ENCODE data around the gene SAG.

Gene SAG

GRCh38 chr2:233387225-233387624 lies 79.6 kb downstream of the SAG start:
- in situ Hi-C loops (cut with MboI; ENCODE audit: low pct_unique_long_range_greater_than_20kb, low sequenced_read_pairs, unreplicated experiment) = no loop called here
- DNase-seq (ENCODE audit: low spot score) = no peak
- no peak for TF ChIP-seq CTCF (IDR thresholded peaks at IDR 0.05; ENCODE audit: extremely low read depth, insufficient read depth, missing control alignments)

- TF ChIP-seq CTCF (IDR thresholded peaks at IDR 0.05; ENCODE audit: extremely low read depth, insufficient read depth, missing control alignments) = no peak
- DNase-seq (ENCODE audit: low spot score) = no peak
- in situ Hi-C loops (cut with MboI; ENCODE audit: low pct_unique_long_range_greater_than_20kb, low sequenced_read_pairs, unreplicated experiment) = no loop called here
Observed at GRCh38 chr2:233387667-233388528, 80.3 kb downstream of the SAG start.

GRCh38 chr2:233389601-233390125 lies 82.0 kb downstream of the SAG start:
- in situ Hi-C loops (cut with MboI; ENCODE audit: low pct_unique_long_range_greater_than_20kb, low sequenced_read_pairs, unreplicated experiment) = no loop called here
- DNase-seq (ENCODE audit: low spot score) = no peak
- no peak for TF ChIP-seq CTCF (IDR thresholded peaks at IDR 0.05; ENCODE audit: extremely low read depth, insufficient read depth, missing control alignments)

GRCh38 chr2:233395687-233396086 lies 88.1 kb downstream of the SAG start:
- no peak for DNase-seq (ENCODE audit: low spot score)
- in situ Hi-C loops (cut with MboI; ENCODE audit: low pct_unique_long_range_greater_than_20kb, low sequenced_read_pairs, unreplicated experiment) = no loop called here
- no peak for TF ChIP-seq CTCF (IDR thresholded peaks at IDR 0.05; ENCODE audit: extremely low read depth, insufficient read depth, missing control alignments)
